HepG2 (cell line): ENCODE measurements around the gene ZDHHC8.

Experiments
- ARNT ChIP-seq: fragments of 450-650 bp; IDR thresholded peaks from 2 replicates; pipeline ENCODE4 v1.6.1; 2017
- FOXM1 ChIP-seq: sonication (generic); formaldehyde crosslinking; IDR thresholded peaks from 2 replicates; pipeline ENCODE4 v1.5.0; 2020; ENCODE audit warnings: missing genetic modification reagents
- HNRNPUL1 ChIP-seq: fragments of 200-400 bp; formaldehyde crosslinking; IDR thresholded peaks from 2 replicates; pipeline ENCODE4 v1.6.1; 2017; ENCODE audit warnings: low read depth, mild to moderate bottlenecking, low read length, moderate library complexity
- RBFOX2 ChIP-seq: fragments of 200-400 bp; formaldehyde crosslinking; IDR thresholded peaks from 2 replicates; pipeline ENCODE4 v1.6.1; 2017; ENCODE audit warnings: low read depth, mild to moderate bottlenecking, low read length
- ZFP37 ChIP-seq: sonication (generic); formaldehyde crosslinking; IDR thresholded peaks from 2 replicates; pipeline ENCODE4 v1.4.0; 2020; ENCODE audit warnings: missing genetic modification reagents, borderline replicate concordance
- TF ChIP-seq, protein P1 (sequence below): IDR thresholded peaks from 2 replicates; pipeline ENCODE4 v1.6.1; 2012; ENCODE audit warnings: inconsistent platforms
- TF ChIP-seq, protein P2 (sequence below): fragments of 450-650 bp; IDR thresholded peaks from 2 replicates; pipeline ENCODE4 v1.6.1; 2016
- TF ChIP-seq, protein P3 (sequence below), 2 experiments: IDR thresholded peaks; 2 replicates each; pipeline ENCODE4 v1.6.1; 2011 to 2012; ENCODE audit warnings: low read length in 2 of 2, borderline replicate concordance in 1 of 2, low read depth in 1 of 2, mild to moderate bottlenecking in 1 of 2, moderate library complexity in 1 of 2
- TF ChIP-seq, protein P4 (sequence below): sonication (generic); IDR thresholded peaks from 2 replicates; pipeline ENCODE4 v1.6.1; 2016; ENCODE audit warnings: low read depth, borderline replicate concordance

DNA sequence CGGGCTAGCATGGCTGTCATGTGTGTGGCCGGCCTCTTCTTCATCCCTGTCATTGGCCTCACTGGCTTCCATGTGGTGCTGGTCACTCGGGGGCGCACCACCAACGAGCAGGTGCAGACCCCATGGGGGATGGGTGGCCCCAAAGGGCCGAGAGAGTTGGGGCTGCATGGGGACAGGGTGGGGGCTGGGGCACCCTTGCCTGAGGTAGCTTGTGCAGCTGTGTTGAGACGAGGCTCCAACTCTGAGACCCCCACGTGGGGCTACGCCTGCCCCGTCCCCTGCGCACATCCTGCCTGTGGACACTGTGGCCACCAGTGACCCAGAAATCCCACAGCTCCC, 8.5 kb downstream of the ZDHHC8 start:
- TF ChIP-seq RBFOX2 (no peak), ARNT (no peak), ZFP37 (CRISPR knock-in tag) (no peak), FOXM1 (CRISPR knock-in tag) (no peak), HNRNPUL1 (no peak)
- TF ChIP-seq, protein P1, sequence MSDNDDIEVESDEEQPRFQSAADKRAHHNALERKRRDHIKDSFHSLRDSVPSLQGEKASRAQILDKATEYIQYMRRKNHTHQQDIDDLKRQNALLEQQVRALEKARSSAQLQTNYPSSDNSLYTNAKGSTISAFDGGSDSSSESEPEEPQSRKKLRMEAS = no peak
- TF ChIP-seq, protein P2, sequence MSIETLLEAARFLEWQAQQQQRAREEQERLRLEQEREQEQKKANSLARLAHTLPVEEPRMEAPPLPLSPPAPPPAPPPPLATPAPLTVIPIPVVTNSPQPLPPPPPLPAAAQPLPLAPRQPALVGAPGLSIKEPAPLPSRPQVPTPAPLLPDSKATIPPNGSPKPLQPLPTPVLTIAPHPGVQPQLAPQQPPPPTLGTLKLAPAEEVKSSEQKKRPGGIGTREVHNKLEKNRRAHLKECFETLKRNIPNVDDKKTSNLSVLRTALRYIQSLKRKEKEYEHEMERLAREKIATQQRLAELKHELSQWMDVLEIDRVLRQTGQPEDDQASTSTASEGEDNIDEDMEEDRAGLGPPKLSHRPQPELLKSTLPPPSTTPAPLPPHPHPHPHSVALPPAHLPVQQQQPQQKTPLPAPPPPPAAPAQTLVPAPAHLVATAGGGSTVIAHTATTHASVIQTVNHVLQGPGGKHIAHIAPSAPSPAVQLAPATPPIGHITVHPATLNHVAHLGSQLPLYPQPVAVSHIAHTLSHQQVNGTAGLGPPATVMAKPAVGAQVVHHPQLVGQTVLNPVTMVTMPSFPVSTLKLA = no peak
- TF ChIP-seq, protein P3, sequence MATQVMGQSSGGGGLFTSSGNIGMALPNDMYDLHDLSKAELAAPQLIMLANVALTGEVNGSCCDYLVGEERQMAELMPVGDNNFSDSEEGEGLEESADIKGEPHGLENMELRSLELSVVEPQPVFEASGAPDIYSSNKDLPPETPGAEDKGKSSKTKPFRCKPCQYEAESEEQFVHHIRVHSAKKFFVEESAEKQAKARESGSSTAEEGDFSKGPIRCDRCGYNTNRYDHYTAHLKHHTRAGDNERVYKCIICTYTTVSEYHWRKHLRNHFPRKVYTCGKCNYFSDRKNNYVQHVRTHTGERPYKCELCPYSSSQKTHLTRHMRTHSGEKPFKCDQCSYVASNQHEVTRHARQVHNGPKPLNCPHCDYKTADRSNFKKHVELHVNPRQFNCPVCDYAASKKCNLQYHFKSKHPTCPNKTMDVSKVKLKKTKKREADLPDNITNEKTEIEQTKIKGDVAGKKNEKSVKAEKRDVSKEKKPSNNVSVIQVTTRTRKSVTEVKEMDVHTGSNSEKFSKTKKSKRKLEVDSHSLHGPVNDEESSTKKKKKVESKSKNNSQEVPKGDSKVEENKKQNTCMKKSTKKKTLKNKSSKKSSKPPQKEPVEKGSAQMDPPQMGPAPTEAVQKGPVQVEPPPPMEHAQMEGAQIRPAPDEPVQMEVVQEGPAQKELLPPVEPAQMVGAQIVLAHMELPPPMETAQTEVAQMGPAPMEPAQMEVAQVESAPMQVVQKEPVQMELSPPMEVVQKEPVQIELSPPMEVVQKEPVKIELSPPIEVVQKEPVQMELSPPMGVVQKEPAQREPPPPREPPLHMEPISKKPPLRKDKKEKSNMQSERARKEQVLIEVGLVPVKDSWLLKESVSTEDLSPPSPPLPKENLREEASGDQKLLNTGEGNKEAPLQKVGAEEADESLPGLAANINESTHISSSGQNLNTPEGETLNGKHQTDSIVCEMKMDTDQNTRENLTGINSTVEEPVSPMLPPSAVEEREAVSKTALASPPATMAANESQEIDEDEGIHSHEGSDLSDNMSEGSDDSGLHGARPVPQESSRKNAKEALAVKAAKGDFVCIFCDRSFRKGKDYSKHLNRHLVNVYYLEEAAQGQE (IDR thresholded peaks at IDR 0.05; ENCODE audit: borderline replicate concordance in 1 of 2, low read depth in 1 of 2, low read length in 2 of 2) = no peak
- TF ChIP-seq, protein P4, sequence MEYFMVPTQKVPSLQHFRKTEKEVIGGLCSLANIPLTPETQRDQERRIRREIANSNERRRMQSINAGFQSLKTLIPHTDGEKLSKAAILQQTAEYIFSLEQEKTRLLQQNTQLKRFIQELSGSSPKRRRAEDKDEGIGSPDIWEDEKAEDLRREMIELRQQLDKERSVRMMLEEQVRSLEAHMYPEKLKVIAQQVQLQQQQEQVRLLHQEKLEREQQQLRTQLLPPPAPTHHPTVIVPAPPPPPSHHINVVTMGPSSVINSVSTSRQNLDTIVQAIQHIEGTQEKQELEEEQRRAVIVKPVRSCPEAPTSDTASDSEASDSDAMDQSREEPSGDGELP = no peak
